Measurements from ENCODE around the gene IDH3G. TPM values are rescaled to one million over a fixed set of nuclear protein-coding genes. Genes with fewer than 3 reads are reported as not detected.

Gene IDH3G
- total RNA-seq, 1 donor from 2014 or later, result 51.5 TPM

GRCh38 chrX:153816831-153817690, 22.9 kb upstream of the IDH3G start:
- no peak for DNase-seq (ENCODE audit: low spot score)

DNA sequence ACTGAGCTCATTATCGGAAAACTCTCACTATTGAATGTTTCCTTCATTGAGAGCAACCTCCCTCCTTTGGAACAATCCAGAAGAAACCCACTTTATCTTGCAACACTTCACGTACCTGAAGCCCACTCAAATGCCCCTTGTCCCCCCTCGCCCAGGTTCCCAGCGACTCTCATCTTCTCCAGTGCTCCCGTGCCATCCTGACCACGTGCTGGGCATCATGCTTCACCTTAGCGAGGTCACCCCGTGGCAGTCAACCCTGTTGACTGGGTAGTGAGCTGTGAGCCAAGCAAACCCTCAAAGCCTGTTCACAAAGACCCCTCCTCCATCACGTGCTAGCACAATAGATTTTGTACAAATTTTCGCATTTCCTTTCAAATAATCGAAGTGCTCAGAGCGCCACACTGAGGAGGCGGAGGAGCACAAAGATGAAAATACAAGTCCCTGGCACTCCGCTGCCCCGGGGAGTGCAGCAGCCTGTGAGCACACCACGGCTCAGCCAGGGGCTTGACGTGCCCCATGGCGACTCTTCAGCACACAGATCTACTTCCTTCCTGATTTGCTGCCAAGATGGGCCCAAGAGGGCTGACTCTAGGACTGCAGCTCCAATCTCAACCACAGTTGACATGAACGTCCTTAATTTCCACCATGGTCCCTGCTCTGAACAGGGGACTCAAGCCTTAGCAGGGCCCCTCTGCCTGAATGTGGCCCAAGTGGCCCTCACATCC, 20.6 kb upstream of the IDH3G start:
- DNase-seq (ENCODE audit: low spot score), result no peak

DNA sequence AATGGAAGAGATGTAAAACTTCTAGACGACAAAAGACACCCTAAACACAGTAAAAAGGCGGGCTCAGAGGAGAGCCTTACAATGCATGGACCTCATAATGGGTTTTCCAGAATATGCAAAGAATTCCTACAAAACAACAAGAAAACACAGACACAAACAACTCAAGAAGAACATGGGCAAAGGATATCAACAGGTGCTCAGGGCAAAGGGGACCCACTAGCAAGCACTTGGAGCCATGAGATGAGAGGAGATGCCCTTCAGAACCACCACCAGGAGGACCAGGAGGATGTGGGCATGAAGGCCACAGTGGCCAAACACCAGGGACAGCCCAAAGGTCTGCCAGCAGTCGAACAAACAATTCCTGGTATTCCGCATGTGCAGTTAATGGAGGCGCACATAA, 19.0 kb upstream of the IDH3G start:
- DNase-seq (ENCODE audit: low spot score), result no peak

DNA sequence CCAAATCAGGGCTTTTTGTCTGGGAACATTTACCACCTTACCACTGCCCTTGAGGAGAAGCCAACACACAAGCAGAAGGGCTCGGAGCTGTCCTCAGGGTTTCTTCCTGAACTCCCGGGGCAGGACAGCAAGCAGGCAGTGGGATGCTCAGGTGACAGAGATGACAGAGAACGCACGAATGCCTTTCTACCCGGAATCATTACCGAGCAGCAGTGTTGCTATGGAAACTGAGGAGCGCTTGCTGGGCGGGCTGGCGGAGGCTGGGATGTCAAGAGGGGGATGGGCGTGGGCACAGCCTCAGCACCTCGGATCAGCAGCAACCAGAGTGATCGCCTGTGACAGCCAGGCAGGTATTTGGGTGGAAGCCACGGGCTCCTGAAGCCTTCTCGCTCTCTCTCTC, 18.0 kb upstream of the IDH3G start:
- no peak for DNase-seq (ENCODE audit: low spot score)

DNA sequence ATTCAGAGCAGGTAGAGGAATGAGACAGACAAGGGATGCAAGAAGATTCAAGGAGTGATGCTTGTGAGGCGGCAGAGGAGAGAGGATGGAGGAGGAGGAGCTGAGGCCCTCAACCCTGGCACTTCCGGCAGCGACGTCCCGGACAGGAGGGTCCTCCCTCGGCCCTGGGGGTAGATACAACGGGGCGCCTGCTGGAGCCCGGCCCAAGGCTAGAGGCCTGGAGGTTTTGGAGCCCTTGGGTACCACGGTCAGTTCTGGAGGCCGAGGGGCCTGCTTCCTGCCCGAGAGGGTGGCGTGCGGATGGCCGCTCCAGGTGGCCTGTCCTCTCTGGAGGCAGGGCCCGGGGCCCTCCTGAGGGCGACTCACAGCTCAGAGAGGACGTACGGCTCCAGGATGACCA, 13.8 kb upstream of the IDH3G start:
- no peak for DNase-seq (ENCODE audit: low spot score)

DNA sequence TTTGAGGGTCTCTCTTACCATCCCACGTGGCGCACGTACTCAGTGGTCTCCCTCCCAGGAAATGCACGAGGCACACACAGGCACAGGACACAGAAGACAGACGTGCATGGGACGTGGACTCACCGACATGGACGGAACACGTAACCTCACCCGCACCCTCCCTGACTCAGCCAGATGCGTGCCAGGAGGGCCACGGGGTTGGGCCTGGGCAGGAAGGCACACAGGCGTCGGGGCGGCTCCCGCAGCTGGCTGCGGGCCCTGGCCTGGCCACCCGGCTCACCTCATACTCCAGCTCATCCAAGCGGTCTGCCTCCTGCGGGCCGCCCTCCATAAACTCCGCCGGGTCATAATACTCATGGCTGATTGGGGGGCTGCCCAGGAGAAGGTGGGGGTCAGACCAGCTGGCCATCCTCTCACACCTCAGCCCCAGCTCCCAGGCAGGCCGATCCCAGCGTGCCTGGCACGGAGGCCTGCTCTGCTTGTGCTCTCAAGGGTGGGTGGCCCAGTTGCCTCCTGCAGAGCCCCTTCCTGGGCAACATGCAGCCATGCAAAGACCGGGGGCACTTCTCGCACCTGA, 12.9 kb upstream of the IDH3G start:
- no peak for DNase-seq (ENCODE audit: low spot score)

DNA sequence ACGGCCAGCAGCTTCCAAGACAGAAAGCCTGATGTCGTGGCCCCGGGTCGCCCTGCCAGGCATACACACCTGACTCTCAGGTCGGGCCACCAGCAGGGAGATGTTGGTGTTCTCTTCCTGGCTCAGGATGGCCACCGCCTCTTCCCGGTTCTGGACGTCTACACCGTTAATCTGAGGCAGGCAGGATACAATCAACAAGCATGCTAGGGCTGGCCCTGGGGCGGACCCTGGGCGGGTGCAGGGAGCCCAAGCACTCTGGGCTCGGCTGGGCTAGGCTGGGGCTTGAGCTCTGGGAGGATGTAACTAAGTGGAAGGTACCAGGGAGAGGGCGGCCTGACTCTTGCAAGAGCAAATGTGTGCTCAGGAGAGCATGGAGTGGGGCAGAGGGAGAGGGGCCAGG, 11.3 kb upstream of the IDH3G start:
- DNase-seq (ENCODE audit: low spot score), result no peak

- no peak for DNase-seq (ENCODE audit: low spot score)
Measured at GRCh38 chrX:153804621-153805020, 10.4 kb upstream of the IDH3G start.

GRCh38 chrX:153804100-153804595, 10.0 kb upstream of the IDH3G start:
- DNase-seq (ENCODE audit: low spot score), result no peak

- DNase-seq (ENCODE audit: low spot score), result no peak
Measured at GRCh38 chrX:153803211-153804099, 9.3 kb upstream of the IDH3G start.

- DNase-seq (ENCODE audit: low spot score), result no peak
Measured at GRCh38 chrX:153802513-153803045, 8.4 kb upstream of the IDH3G start.

DNA sequence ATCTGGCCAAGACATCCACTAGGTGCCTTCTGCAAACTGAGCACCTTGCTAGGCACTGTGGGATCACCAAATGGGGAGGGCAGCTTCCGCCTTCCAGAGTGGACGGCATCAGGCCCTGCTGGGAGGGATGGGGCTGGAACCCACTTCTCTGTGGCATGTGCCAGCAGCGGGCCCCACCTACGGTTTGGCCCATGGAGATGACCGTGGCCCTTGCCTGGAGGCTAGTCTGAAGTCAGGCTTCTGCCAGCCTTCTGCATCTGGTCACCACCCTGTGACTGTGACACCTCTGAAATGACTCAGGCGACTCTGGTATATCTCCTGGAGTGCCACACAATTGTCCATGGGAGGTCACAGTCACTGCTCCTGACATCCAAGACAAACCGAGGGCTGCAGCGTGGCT, 7.5 kb upstream of the IDH3G start:
- no peak for DNase-seq (ENCODE audit: low spot score)

GRCh38 chrX:153800746-153801145, 6.6 kb upstream of the IDH3G start:
- no peak for DNase-seq (ENCODE audit: low spot score)

DNA sequence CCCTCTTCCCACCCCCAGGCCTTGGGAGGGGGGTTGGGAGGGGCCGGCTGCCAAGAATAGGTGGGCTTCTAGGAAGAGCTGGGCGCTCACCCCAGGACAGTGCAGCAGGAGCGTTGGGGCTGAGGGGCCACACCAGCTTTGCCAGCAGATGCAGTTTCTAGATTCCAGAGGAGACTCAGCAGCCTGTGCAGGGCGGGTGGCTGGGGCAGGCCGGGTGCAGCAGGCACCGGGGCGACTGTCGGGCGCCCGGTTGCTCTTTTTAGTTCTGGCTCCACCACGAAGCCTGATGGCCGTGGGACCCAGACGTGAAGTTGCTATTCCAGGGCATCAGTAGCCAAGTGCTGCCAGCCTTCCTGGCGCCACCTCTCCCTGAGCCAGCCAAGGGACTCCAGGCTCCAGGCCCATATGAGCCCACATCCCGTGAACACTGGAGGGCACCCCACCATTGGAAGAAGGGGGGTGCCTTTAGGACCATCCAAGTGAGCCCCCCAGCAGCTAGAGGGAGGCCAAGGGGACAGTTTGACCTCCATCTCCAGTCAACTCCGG, 6.1 kb upstream of the IDH3G start:
- DNase-seq (ENCODE audit: low spot score), result no peak

- DNase-seq (ENCODE audit: low spot score), result no peak
Measured at GRCh38 chrX:153799326-153799725, 5.2 kb upstream of the IDH3G start.

DNA sequence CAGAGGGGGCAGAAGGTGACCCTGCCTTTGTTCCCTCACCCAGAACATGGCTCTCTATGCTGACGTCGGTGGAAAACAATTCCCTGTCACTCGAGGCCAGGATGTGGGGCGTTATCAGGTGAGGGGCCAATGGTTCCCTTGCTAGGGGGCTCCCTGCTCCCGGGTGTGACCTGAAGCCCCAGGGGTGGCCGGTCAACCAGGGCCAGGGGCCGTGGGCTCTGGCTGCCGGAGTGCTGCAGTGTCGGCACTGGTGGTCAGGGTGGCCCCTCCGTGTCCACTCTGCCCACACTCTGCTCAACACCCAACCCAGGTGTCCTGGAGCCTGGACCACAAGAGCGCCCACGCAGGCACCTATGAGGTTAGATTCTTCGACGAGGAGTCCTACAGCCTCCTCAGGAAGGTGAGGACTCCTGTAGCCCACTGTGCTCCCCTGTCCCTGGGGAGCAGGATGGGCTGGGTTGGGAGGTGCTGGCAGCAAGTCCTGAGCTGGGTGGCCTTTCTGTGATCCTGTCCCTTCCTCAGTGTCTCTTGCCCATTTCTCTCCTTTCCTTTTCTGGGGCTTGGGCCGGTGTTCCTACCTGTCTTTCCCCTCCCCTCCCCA, 3.3 kb upstream of the IDH3G start:
- no peak for DNase-seq (ENCODE audit: low spot score)

- no peak for DNase-seq (ENCODE audit: low spot score)
Measured at GRCh38 chrX:153794897-153795816, 982 bp upstream of the IDH3G start.

GRCh38 chrX:153793291-153793690, 884 bp downstream of the IDH3G start:
- no peak for DNase-seq (ENCODE audit: low spot score)

GRCh38 chrX:153792368-153792767, 1.8 kb downstream of the IDH3G start:
- DNase-seq (ENCODE audit: low spot score), result no peak
